GM21515 (cell line): ENCODE results near the gene ZMIZ2.
"Not testable (repeated sequence)": the region's sequence is repeated elsewhere in the genome, so short reads cannot be mapped to it uniquely, and the experiment has no call there.

Experiments used
- ATAC-seq: cut with Tn5 transposase; IDR thresholded peaks from one replicate; pipeline ENCODE4 v1.9.1; 2021; ENCODE audit not compliant: unreplicated experiment

ZMIZ2 gene

GRCh38 chr7:44772440-44772839 is 23.8 kb downstream of the ZMIZ2 start:
- no peak for ATAC-seq

- ATAC-seq = no peak
These were observed 24.2 kb downstream of the ZMIZ2 start for GRCh38 chr7:44772867-44773266.

- ATAC-seq = not testable (repeated sequence)
These were observed 25.8 kb downstream of the ZMIZ2 start for GRCh38 chr7:44774486-44774885.

- ATAC-seq = no peak
These were observed 26.9 kb downstream of the ZMIZ2 start for GRCh38 chr7:44775383-44776107.

- ATAC-seq = no peak
These were observed 27.6 kb downstream of the ZMIZ2 start for GRCh38 chr7:44776211-44776610.

GRCh38 chr7:44782460-44782859 is 33.8 kb downstream of the ZMIZ2 start:
- ATAC-seq = no peak

- no peak for ATAC-seq
These were observed 34.8 kb downstream of the ZMIZ2 start for GRCh38 chr7:44783407-44783806.

- ATAC-seq = no peak
These were observed 35.7 kb downstream of the ZMIZ2 start for GRCh38 chr7:44784364-44784763.

GRCh38 chr7:44785218-44785617 is 36.6 kb downstream of the ZMIZ2 start:
- not testable (repeated sequence) for ATAC-seq

GRCh38 chr7:44787041-44787440 is 38.4 kb downstream of the ZMIZ2 start:
- no peak for ATAC-seq

- ATAC-seq = no peak
These were observed 39.1 kb downstream of the ZMIZ2 start for GRCh38 chr7:44787762-44788161.

- ATAC-seq = no peak
These were observed 41.3 kb downstream of the ZMIZ2 start for GRCh38 chr7:44789990-44790389.

GRCh38 chr7:44791278-44792219 is 42.9 kb downstream of the ZMIZ2 start:
- ATAC-seq = no peak

- ATAC-seq = no peak
These were observed 45.3 kb downstream of the ZMIZ2 start for GRCh38 chr7:44793919-44794318.

- no peak for ATAC-seq
These were observed 45.7 kb downstream of the ZMIZ2 start for GRCh38 chr7:44794331-44794730.

- peak; percentile 20 for ATAC-seq
These were observed 47.4 kb downstream of the ZMIZ2 start for GRCh38 chr7:44796034-44796503.

GRCh38 chr7:44796504-44797328 is 48.1 kb downstream of the ZMIZ2 start, which contains the start of gene PPIA:
Gene PPIA (plus strand): TSS chr7:44796681. CDS start chr7:44796725, 44 bp downstream.
- peak; percentile 87 for ATAC-seq

GRCh38 chr7:44797329-44798258 is 48.9 kb downstream of the ZMIZ2 start:
- peak; percentile 49 for ATAC-seq

- no peak for ATAC-seq
These were observed 50.1 kb downstream of the ZMIZ2 start for GRCh38 chr7:44798649-44799305.
